ENCODE data around the gene UIMC1. TPM values are rescaled to one million over a fixed set of nuclear protein-coding genes. Genes with fewer than 3 reads are reported as not detected.

The UIMC1 gene
- polyA plus RNA-seq, 3 donors = 14.8 to 35.6 (median 19.1) TPM

DNA sequence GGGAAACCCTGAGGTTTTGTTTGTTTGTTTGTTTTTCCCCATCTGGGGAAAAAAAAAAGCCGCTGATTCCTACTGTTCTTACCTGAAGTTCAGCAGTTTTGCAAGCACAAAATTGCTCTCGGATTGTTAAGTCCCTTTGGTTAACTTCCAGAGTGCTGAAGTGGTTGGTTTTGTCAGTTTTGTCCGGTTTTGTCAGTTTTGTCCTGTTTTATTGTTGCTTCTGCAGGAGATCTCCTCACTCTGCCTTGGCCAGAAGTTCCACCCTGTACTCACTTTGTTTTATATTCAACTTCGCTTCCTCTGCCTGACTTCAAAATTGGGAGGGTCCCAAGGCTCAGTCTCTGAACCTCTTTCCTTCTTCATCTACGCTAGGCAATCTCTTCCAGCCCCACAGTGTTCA, 30.3 kb upstream of the UIMC1 start:
- Mint-ChIP-seq H3K27me3 (ENCODE audit: low read depth in 3 of 3) (no peaks in the 10 kb centered on the region), H3K4me1 (peaks cover 4% of the 10 kb centered on the region), H3K4me3 (no peak overlapping the region), H3K36me3 (peaks cover 31 to 44% of the 10 kb centered on the region in 2 donors), H3K27ac (no peak overlapping the region), H3K9me3 (peaks cover 0 to 2% (median 0%) of the 10 kb centered on the region in 7 donors)
- Histone ChIP-seq H2AFZ (ENCODE audit: insufficient read depth, low read depth, low read length, poor library complexity, severe bottlenecking) (no peak overlapping the region), H3K27ac (ENCODE audit: low read depth in 1 of 2, low read length in 2 of 2) (no peak overlapping the region), H3K79me2 (ENCODE audit: insufficient read depth, low read length) (peaks cover 31% of the 10 kb centered on the region), H3K9me3 (replicated peaks in 1 of 2; ENCODE audit: control insufficient read depth in 1 of 2, insufficient read depth in 1 of 2, low read length in 2 of 2) (no peaks in the 10 kb centered on the region), H3K9ac (ENCODE audit: insufficient read depth, low read length, poor library complexity, severe bottlenecking) (no peak overlapping the region), H4K20me1 (ENCODE audit: insufficient read depth, low read length) (peaks cover 21% of the 10 kb centered on the region), H3K4me1 (ENCODE audit: control insufficient read depth in 1 of 2, insufficient read depth in 2 of 2, low read length in 2 of 2) (no peaks in the 10 kb centered on the region), H3K36me3 (replicated peaks in 1 of 2; ENCODE audit: control insufficient read depth in 1 of 2, insufficient read depth in 2 of 2, low read length in 2 of 2) (peaks cover 11 to 37% of the 10 kb centered on the region in 2 donors), H3K4me2 (replicated peaks; ENCODE audit: extremely low read depth, low read length, poor library complexity, severe bottlenecking) (no peak overlapping the region), H3K27me3 (ENCODE audit: control insufficient read depth in 2 of 2, insufficient read depth in 2 of 2, low read length in 2 of 2) (no peaks in the 10 kb centered on the region), H3K4me3 (replicated peaks in 1 of 3; ENCODE audit: low read depth in 2 of 3, low read length in 3 of 3) (no peak overlapping the region)
- no peak for DNase-seq
- TF ChIP-seq, protein P1, sequence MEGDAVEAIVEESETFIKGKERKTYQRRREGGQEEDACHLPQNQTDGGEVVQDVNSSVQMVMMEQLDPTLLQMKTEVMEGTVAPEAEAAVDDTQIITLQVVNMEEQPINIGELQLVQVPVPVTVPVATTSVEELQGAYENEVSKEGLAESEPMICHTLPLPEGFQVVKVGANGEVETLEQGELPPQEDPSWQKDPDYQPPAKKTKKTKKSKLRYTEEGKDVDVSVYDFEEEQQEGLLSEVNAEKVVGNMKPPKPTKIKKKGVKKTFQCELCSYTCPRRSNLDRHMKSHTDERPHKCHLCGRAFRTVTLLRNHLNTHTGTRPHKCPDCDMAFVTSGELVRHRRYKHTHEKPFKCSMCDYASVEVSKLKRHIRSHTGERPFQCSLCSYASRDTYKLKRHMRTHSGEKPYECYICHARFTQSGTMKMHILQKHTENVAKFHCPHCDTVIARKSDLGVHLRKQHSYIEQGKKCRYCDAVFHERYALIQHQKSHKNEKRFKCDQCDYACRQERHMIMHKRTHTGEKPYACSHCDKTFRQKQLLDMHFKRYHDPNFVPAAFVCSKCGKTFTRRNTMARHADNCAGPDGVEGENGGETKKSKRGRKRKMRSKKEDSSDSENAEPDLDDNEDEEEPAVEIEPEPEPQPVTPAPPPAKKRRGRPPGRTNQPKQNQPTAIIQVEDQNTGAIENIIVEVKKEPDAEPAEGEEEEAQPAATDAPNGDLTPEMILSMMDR (IDR thresholded peaks at IDR 0.05) = no peak
- intact Hi-C loops (cut with micrococcal nuclease) = no loop called here
- WGBS (ENCODE audit: insufficient coverage) = 100% methylated on average over 5 of the region's 5 CpGs

DNA sequence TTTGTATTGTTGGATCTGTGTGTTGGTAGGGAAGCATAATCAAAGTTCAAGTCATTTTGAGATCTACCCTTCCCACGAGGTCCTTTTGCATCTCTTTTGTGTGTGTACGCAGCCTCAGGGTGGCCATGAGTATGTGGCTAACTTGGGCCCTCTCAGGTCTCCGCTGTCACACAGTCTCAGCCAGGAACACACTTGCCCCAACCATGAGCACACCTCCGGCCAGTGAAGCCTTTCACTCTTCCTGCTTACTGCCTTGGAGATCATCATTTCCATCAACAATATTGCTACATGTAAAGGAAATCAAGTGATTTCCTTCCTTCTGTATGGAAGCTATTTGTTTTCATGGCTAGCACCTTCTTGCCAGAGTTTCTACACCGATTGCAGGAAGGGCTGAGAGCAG, 29.9 kb upstream of the UIMC1 start:
- no peak overlapping the region for H3K4me3 Mint-ChIP-seq
- peaks cover 26 to 44% of the 10 kb centered on the region in 2 donors for H3K36me3 Mint-ChIP-seq
- H3K27me3 Mint-ChIP-seq (ENCODE audit: low read depth in 3 of 3) = no peaks in the 10 kb centered on the region
- H3K4me1 Mint-ChIP-seq = peaks cover 4% of the 10 kb centered on the region
- Histone ChIP-seq H3K36me3 (replicated peaks in 1 of 2; ENCODE audit: control insufficient read depth in 1 of 2, insufficient read depth in 2 of 2, low read length in 2 of 2) (peaks cover 6 to 32% of the 10 kb centered on the region in 2 donors), H2AFZ (ENCODE audit: insufficient read depth, low read depth, low read length, poor library complexity, severe bottlenecking) (no peak overlapping the region), H4K20me1 (ENCODE audit: insufficient read depth, low read length) (peaks cover 21% of the 10 kb centered on the region), H3K79me2 (ENCODE audit: insufficient read depth, low read length) (peaks cover 31% of the 10 kb centered on the region), H3K9me3 (replicated peaks in 1 of 2; ENCODE audit: control insufficient read depth in 1 of 2, insufficient read depth in 1 of 2, low read length in 2 of 2) (no peaks in the 10 kb centered on the region), H3K9ac (ENCODE audit: insufficient read depth, low read length, poor library complexity, severe bottlenecking) (no peak overlapping the region), H3K4me3 (replicated peaks in 1 of 3; ENCODE audit: low read depth in 2 of 3, low read length in 3 of 3) (no peak overlapping the region), H3K4me1 (ENCODE audit: control insufficient read depth in 1 of 2, insufficient read depth in 2 of 2, low read length in 2 of 2) (no peaks in the 10 kb centered on the region), H3K4me2 (replicated peaks; ENCODE audit: extremely low read depth, low read length, poor library complexity, severe bottlenecking) (no peak overlapping the region), H3K27me3 (ENCODE audit: control insufficient read depth in 2 of 2, insufficient read depth in 2 of 2, low read length in 2 of 2) (no peaks in the 10 kb centered on the region), H3K27ac (ENCODE audit: low read depth in 1 of 2, low read length in 2 of 2) (no peak overlapping the region)
- TF ChIP-seq, protein P1 (IDR thresholded peaks at IDR 0.05) = no peak
- intact Hi-C loops (cut with micrococcal nuclease) = no loop called here
- no peak overlapping the region for H3K27ac Mint-ChIP-seq
- no peak for DNase-seq
- H3K9me3 Mint-ChIP-seq = peaks cover 0 to 2% (median under 1%) of the 10 kb centered on the region in 7 donors
- WGBS (ENCODE audit: insufficient coverage) = 86% methylated on average over 1 of the region's 5 CpGs

Measured in CD14-positive monocyte (primary cell).